ENCODE results near the gene LILRA2.
"Not testable (repeated sequence)": the region's sequence is repeated elsewhere in the genome, so short reads cannot be mapped to it uniquely, and the experiment has no call there.

The LILRA2 gene

GRCh38 chr19:54612428-54612827 is 38.8 kb downstream of the LILRA2 start:
- DNase-seq: no peak

DNA sequence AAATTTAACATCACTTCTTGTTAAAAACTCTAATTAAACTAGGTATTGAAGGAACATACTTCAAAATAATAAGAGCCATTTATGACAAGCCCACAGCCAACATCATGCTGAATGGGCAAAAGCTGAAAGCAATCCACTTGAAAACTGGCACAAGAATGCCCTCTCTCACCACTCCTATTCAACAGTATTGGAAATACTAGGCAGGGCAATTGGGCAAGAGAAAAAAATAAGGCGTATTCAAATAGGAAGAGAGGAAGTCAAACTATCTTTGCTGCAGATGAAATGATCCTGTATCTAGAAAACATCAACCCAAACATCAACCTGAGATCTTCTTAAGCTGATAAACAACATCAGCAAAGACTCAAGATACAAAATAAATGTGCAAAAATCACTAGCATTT is 41.1 kb downstream of the LILRA2 start:
- no peak for DNase-seq

- DNase-seq: no peak
Observed at GRCh38 chr19:54616057-54616456, 42.5 kb downstream of the LILRA2 start.

DNA sequence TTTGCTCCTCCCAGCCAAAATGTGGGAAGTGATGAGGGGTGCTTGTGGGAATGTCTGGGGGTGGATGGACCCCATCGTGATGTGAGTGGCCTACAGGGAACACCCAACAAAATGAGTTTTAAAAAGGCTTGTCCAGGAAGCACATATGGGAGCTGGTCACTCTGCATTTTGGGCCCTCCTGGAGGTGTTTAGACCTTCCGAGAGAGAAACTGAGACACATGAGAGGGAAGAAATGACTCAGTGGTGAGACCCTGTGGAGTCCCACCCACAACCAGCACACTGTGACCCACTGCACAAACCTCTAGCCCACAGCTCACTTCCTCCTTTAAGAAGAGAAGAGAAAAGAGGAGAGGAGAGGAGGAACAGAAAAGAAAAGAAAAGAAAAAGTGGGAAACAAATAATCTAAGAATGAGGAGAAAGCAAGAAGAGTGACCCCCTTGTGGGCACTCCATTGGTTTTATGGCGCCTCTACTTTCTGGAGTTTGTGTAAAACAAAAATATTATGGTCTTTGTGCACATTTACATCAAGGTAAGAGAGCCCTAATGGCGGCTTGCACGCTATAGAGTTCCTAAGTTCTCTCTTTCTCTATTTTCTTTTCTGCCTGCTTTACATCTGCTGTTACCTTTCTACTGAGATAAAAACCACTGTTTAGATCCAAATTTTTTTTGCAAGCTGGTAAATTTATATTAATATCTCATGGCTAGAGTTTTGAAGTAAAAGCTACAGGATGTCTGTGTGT is 43.4 kb downstream of the LILRA2 start:
- DNase-seq: no peak

- no peak for DNase-seq
Observed at GRCh38 chr19:54620464-54620863, 46.9 kb downstream of the LILRA2 start.

GRCh38 chr19:54622431-54622830 is 48.8 kb downstream of the LILRA2 start:
- DNase-seq: no peak

DNA sequence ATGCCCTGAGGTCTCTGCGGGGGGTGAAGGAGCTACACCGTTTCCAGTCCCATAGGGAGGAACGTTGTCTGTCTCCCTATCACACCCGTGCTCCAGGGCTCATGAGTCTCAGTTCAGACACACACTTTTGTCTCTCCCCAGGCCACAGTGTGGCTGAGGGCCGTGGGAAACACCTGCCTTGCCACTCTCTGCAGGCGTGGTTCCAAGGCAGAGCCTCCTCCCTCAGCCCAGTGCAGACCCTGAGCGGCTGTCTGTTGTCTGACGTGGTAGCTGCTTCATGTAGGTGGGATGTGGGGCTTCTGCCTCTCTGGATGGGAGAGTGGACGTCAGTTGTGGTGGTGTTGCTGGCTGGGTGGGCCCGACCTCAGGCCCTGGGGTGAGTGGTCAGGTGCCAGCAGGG is 50.6 kb downstream of the LILRA2 start:
- DNase-seq: not testable (repeated sequence)

- not testable (repeated sequence) for DNase-seq
Observed at GRCh38 chr19:54624934-54625730, 51.5 kb downstream of the LILRA2 start.

- no peak for DNase-seq
Observed at GRCh38 chr19:54626757-54627156, 53.2 kb downstream of the LILRA2 start.

- DNase-seq: not testable (repeated sequence)
Observed at GRCh38 chr19:54627912-54628311, 54.3 kb downstream of the LILRA2 start.

DNA sequence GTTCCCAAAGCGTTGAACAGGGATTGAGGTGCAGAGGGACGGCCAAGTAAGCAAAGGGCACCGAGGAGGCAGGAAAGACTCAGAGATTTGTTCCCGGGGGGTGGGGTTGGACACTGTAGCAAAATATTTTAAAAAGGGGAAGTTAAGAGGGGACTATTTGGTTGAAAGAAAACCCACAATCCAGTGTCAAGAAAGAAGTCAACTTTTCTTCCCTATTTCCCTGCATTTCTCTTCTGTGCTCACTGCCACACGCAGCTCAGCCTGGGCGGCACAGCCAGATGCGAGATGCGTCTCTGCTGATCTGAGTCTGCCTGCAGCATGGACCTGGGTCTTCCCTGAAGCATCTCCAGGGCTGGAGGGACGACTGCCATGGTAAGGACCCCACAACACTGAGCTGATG is 56.7 kb downstream of the LILRA2 start, which contains the start of gene LILRB1:
Gene LILRB1 (plus strand): TSS at position 223 of the 400 bp plus-strand sequence. CDS start 590 bp downstream, outside the sequence.
- not testable (repeated sequence) for DNase-seq

- no peak for DNase-seq
Observed at GRCh38 chr19:54630782-54631181, 57.2 kb downstream of the LILRA2 start.

DNA sequence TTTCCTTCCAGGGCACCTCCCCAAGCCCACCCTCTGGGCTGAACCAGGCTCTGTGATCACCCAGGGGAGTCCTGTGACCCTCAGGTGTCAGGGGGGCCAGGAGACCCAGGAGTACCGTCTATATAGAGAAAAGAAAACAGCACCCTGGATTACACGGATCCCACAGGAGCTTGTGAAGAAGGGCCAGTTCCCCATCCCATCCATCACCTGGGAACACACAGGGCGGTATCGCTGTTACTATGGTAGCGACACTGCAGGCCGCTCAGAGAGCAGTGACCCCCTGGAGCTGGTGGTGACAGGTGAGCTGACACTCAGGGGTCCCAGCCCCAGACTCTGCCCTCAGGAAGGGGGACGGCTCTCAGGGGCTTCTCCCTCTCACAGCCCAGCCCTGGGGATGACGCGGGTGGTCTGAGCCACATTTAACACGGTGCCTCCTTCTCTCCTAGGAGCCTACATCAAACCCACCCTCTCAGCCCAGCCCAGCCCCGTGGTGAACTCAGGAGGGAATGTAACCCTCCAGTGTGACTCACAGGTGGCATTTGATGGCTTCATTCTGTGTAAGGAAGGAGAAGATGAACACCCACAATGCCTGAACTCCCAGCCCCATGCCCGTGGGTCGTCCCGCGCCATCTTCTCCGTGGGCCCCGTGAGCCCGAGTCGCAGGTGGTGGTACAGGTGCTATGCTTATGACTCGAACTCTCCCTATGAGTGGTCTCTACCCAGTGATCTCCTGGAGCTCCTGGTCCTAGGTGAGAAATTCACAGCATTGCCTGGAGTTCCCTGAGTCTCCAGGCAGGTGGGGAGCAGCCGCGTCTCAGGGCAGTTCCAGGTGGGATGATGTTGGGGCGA is 58.1 kb downstream of the LILRA2 start:
- not testable (repeated sequence) for DNase-seq

DNA sequence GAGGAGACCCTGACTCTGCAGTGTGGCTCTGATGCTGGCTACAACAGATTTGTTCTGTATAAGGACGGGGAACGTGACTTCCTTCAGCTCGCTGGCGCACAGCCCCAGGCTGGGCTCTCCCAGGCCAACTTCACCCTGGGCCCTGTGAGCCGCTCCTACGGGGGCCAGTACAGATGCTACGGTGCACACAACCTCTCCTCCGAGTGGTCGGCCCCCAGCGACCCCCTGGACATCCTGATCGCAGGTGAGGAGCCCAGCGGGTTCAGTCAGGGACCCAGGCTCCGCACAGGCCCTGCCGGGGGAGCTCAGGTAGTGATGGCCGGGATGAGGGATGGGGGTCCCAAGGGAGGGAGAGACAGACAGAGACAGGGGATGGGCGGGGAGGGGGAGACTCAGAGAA is 58.9 kb downstream of the LILRA2 start:
- not testable (repeated sequence) for DNase-seq

DNA sequence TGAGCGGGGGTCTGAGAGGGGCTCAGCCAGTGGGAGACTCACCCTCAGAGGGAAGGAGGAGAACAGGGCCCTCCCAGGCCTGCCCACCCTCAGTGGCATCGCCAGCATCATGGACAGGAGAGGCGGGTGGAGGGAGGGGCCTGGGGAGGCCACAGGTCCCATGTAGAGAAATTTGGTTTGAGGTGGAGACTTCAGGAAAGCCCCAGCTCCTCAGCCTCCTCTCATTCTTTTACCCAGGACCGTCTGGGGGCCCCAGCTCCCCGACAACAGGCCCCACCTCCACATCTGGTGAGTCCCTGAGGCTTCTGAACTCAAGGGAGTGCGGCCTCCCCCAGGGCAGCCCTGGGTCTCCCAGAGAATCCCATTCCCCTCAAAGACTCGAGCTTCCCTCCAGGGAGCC is 59.8 kb downstream of the LILRA2 start:
- no peak for DNase-seq

- not testable (repeated sequence) for DNase-seq
Observed at GRCh38 chr19:54636081-54636480, 62.5 kb downstream of the LILRA2 start.

GRCh38 chr19:54638683-54639082 is 65.1 kb downstream of the LILRA2 start:
- no peak for DNase-seq
